H1 (cell line): ENCODE measurements around the gene CCDC183. TPM values are rescaled to one million over a fixed set of nuclear protein-coding genes. Genes with fewer than 3 reads are reported as not detected.
A peak's percentile ranks its signal among the peaks of the same experiment; 100 is the strongest.

Experiments used
- CTCF ChIA-PET: fragments of 300-600 bp; sonication (Branson Sonifier 250); formaldehyde crosslinking; loops from one replicate; lab custom pipeline; 2021; ENCODE audit not compliant: partially characterized antibody; lab: Charles Lee
- POLR2A ChIA-PET: fragments of 300-600 bp; sonication (Branson Sonifier 250); formaldehyde crosslinking; loops from one replicate; lab custom pipeline; 2021; ENCODE audit warnings: inconsistent platforms; ENCODE audit not compliant: partially characterized antibody; lab: Charles Lee
- DNase-seq, 2 experiments: peaks; one replicate each; pipeline versions ENCODE4 v3.0.0 to v3.0.0-alpha.2; 2010 to 2022; ENCODE audit warnings: low spot score in 2 of 2, low read depth in 1 of 2, mixed read lengths in 1 of 2
- FAIRE-seq: peaks from 2 replicates; lab custom pipeline; 2011; peaks lifted over from hg19 to GRCh38; lab: Jason Lieb, UNC
- H2AFZ ChIP-seq: 2 replicates; pipeline ENCODE4 v1.8.1; 2012; ENCODE audit warnings: low read length, inconsistent platforms
- H2AK5ac ChIP-seq: 2 replicates; pipeline ENCODE4 v1.6.1; 2013; ENCODE audit warnings: low read depth, low read length
- H2BK120ac ChIP-seq: replicated peaks from 2 replicates; pipeline ENCODE3; 2013; ENCODE audit warnings: low read depth, low read length, inconsistent platforms
- H2BK12ac ChIP-seq: 2 replicates; pipeline ENCODE4 v1.6.1; 2013; ENCODE audit warnings: low read depth, low read length
- H2BK15ac ChIP-seq: 2 replicates; pipeline ENCODE4 v1.6.1; 2013; ENCODE audit warnings: low read length
- H2BK20ac ChIP-seq: 2 replicates; pipeline ENCODE4 v1.6.1; 2013; ENCODE audit warnings: low read length
- H2BK5ac ChIP-seq: 2 replicates; pipeline ENCODE4 v1.6.1; 2013; ENCODE audit warnings: low read depth, low read length
- H3K14ac ChIP-seq: 2 replicates; pipeline ENCODE4 v1.6.1; 2013; ENCODE audit warnings: inconsistent platforms; ENCODE audit not compliant: insufficient read length
- H3K18ac ChIP-seq: 2 replicates; pipeline ENCODE4 v1.6.1; 2013; ENCODE audit warnings: low read length; ENCODE audit errors: extremely low read depth
- H3K23ac ChIP-seq: 2 replicates; pipeline ENCODE4 v1.6.1; 2013; ENCODE audit warnings: inconsistent platforms; ENCODE audit not compliant: insufficient read length
- H3K23me2 ChIP-seq: 2 replicates; pipeline ENCODE4 v1.6.1; 2013; ENCODE audit warnings: low read depth, low read length
- H3K27ac ChIP-seq: 2 replicates; pipeline ENCODE4 v1.6.1; 2011; ENCODE audit warnings: low read depth, low read length, inconsistent platforms
- H3K27me3 ChIP-seq, 4 experiments: replicated peaks in 1 of 4; 1 replicate in 1 of 4; 2 replicates in 3 of 4; pipeline versions ENCODE4 v1.6.1 to v1.8.1; 2011 to 2013; ENCODE audit warnings: low read length in 3 of 4, mild to moderate bottlenecking in 3 of 4, inconsistent platforms in 2 of 4, mixed read lengths in 2 of 4, moderate library complexity in 1 of 4; ENCODE audit not compliant: control insufficient read depth in 3 of 4, insufficient read depth in 3 of 4; ENCODE audit errors: extremely low read depth in 1 of 4
- H3K36me3 ChIP-seq, 4 experiments: 2 replicates each; pipeline versions ENCODE4 v1.6.1 to v1.8.1; 2011 to 2013; ENCODE audit warnings: mild to moderate bottlenecking in 4 of 4, low read length in 3 of 4, moderate library complexity in 2 of 4, control low read depth in 1 of 4, inconsistent platforms in 1 of 4; ENCODE audit not compliant: insufficient read depth in 4 of 4, control insufficient read depth in 2 of 4
- H3K4ac ChIP-seq: replicated peaks from 2 replicates; pipeline ENCODE3; 2013; ENCODE audit warnings: low read length, low read depth, mixed read lengths, inconsistent platforms; ENCODE audit not compliant: insufficient read length
- H3K4me1 ChIP-seq, 4 experiments: replicated peaks in 1 of 4; 1 replicate in 1 of 4; 2 replicates in 3 of 4; pipeline versions ENCODE4 v1.6.1 to v1.8.1; 2011 to 2013; ENCODE audit warnings: low read length in 3 of 4, inconsistent platforms in 2 of 4, mixed read lengths in 1 of 4; ENCODE audit not compliant: insufficient read depth in 4 of 4, control insufficient read depth in 3 of 4
- H3K4me2 ChIP-seq, 2 experiments: 2 replicates each; pipeline versions ENCODE4 v1.6.1 to v1.8.1; 2011 to 2013; ENCODE audit warnings: low read depth in 2 of 2, low read length in 2 of 2, control low read depth in 1 of 2, inconsistent platforms in 1 of 2, mild to moderate bottlenecking in 1 of 2; ENCODE audit not compliant: insufficient read depth in 1 of 2
- H3K4me3 ChIP-seq, 4 experiments: fragments of 200-600, 300-600 bp in 1 of 4; sonication (generic), shearing (Covaris generic), sonication (Bioruptor Twin) in 1 of 4; 2 replicates each; pipeline versions ENCODE4 v1.5.1 to v1.8.1; 2011 to 2016; ENCODE audit warnings: low read length in 4 of 4, low read depth in 3 of 4, control low read depth in 2 of 4, inconsistent platforms in 2 of 4, mild to moderate bottlenecking in 2 of 4, mixed read lengths in 1 of 4, moderate library complexity in 1 of 4; ENCODE audit not compliant: insufficient read depth in 2 of 4; ENCODE audit errors: extremely low read depth in 1 of 4
- H3K56ac ChIP-seq: replicated peaks from 2 replicates; pipeline ENCODE3; 2013; ENCODE audit warnings: low read depth, mild to moderate bottlenecking, mixed read lengths, low read length, inconsistent platforms; ENCODE audit not compliant: insufficient read length
- H3K79me1 ChIP-seq: 2 replicates; pipeline ENCODE4 v1.6.1; 2013; ENCODE audit warnings: low read depth, low read length, control low read depth
- H3K79me2 ChIP-seq, 2 experiments: 2 replicates each; pipeline versions ENCODE4 v1.6.1 to v1.8.1; 2012 to 2013; ENCODE audit warnings: low read length in 2 of 2, mild to moderate bottlenecking in 2 of 2, inconsistent platforms in 1 of 2; ENCODE audit not compliant: insufficient read depth in 2 of 2, control insufficient read depth in 1 of 2
- H3K9ac ChIP-seq, 4 experiments: replicated peaks in 1 of 4; 1 replicate in 1 of 4; 2 replicates in 3 of 4; pipeline versions ENCODE4 v1.6.1 to v1.8.1; 2011 to 2013; ENCODE audit warnings: low read depth in 3 of 4, low read length in 3 of 4, control low read depth in 2 of 4, mild to moderate bottlenecking in 2 of 4, moderate library complexity in 2 of 4, inconsistent platforms in 1 of 4; ENCODE audit errors: extremely low read depth in 1 of 4
- H3K9me3 ChIP-seq, 2 experiments: 2 replicates each; pipeline versions ENCODE4 v1.6.1 to v1.8.1; 2012 to 2013; ENCODE audit warnings: mild to moderate bottlenecking in 2 of 2, moderate library complexity in 2 of 2, control low read depth in 1 of 2, inconsistent platforms in 1 of 2, low read depth in 1 of 2, low read length in 1 of 2, mixed read lengths in 1 of 2; ENCODE audit not compliant: insufficient read depth in 2 of 2
- H4K20me1 ChIP-seq, 2 experiments: replicated peaks in 1 of 2; 2 replicates each; pipeline versions ENCODE3 to v1.8.1; 2011 to 2013; ENCODE audit warnings: inconsistent platforms in 2 of 2, low read length in 2 of 2, mild to moderate bottlenecking in 1 of 2; ENCODE audit not compliant: insufficient read depth in 2 of 2, control insufficient read depth in 1 of 2
- H4K5ac ChIP-seq: 2 replicates; pipeline ENCODE4 v1.6.1; 2013; ENCODE audit warnings: low read length, low read depth, mixed read lengths, inconsistent platforms; ENCODE audit not compliant: insufficient read length
- H4K8ac ChIP-seq: 2 replicates; pipeline ENCODE4 v1.8.0; 2013; ENCODE audit warnings: mild to moderate bottlenecking, moderate library complexity, low read length, inconsistent platforms; ENCODE audit not compliant: insufficient read depth; ENCODE audit errors: extremely low read depth
- H4K91ac ChIP-seq: replicated peaks from 2 replicates; pipeline ENCODE3; 2013; ENCODE audit warnings: low read length, mixed read lengths, inconsistent platforms; ENCODE audit not compliant: insufficient read length
- E2F6 ChIP-seq: IDR thresholded peaks from 2 replicates; pipeline ENCODE4 v1.6.1; 2012; ENCODE audit warnings: inconsistent platforms
- EGR1 ChIP-seq: IDR thresholded peaks from 2 replicates; pipeline ENCODE4 v1.6.1; 2011; ENCODE audit warnings: low read depth, low read length, borderline replicate concordance
- PHF8 ChIP-seq: fragments of 200-600 bp; sonication (generic); conservative IDR thresholded peaks from 2 replicates; pipeline ENCODE4 v1.7.1; 2012; ENCODE audit warnings: low read depth, mild to moderate bottlenecking, inconsistent platforms, low read length, moderate library complexity
- RBBP5 ChIP-seq: IDR thresholded peaks from 2 replicates; pipeline ENCODE4 v1.7.1; 2012; ENCODE audit warnings: low read depth, mild to moderate bottlenecking, inconsistent platforms, low read length, moderate library complexity, borderline replicate concordance
- SAP30 ChIP-seq: fragments of 300-600 bp; sonication (generic); IDR thresholded peaks from 2 replicates; pipeline ENCODE4 v1.7.1; 2012; ENCODE audit warnings: low read length, moderate library complexity, mild to moderate bottlenecking, inconsistent platforms; ENCODE audit not compliant: insufficient read depth, insufficient replicate concordance
- TAF1 ChIP-seq: IDR thresholded peaks from 2 replicates; pipeline ENCODE4 v1.6.1; 2011; ENCODE audit warnings: mild to moderate bottlenecking, low read depth, low read length
- WGBS, 2 experiments: shearing (Covaris generic) in 1 of 2; methylation state at CpG; one replicate each; pipeline versions ENCODE4 v1.1.6 to v1.1.7; 2013 to 2015; ENCODE audit warnings: low lambda C conversion rate in 2 of 2, mixed read lengths in 2 of 2, inconsistent platforms in 1 of 2, low coverage in 1 of 2, missing lambda C conversion rate in 1 of 2; ENCODE audit not compliant: insufficient replicate concordance in 2 of 2, insufficient coverage in 1 of 2, insufficient read length in 1 of 2; ENCODE audit errors: extremely low coverage in 1 of 2, missing lambda C conversion rate in 1 of 2; 5-methylcytosine and 5-hydroxymethylcytosine counted together
- polyA plus RNA-seq, 7 experiments: library from polyadenylated mRNA; depleted of rRNA in 3 of 7; stranded (reverse) in 5 of 7; unstranded in 2 of 7; fragments of >200 nt in 5 of 7; fragments of 200-250 nt in 2 of 7; gene quantifications; 1 replicate in 5 of 7; 2 replicates in 1 of 7; 4 replicates in 1 of 7; pipeline versions ENCODE4 v1.2.1 to v1.2.3, GENCODE V29; 2011 to 2013; ENCODE audit warnings: missing spikeins in 2 of 7, mixed read lengths in 2 of 7
- total RNA-seq: library from RNA; stranded (reverse); fragmentation: NEBNext Ultra II Directional; extraction: Animal tissue kit (Norgen Biotek cat#: 25700); gene quantifications from 2 replicates; pipeline ENCODE4 v1.2.1, GENCODE V29; 2021

CCDC183 gene
- total and polyA plus RNA-seq, 2 of the 8 experiments (the other 6 are each of a cell fraction or from before 2014, with no cell fraction given), result 0.51 to 1.6 TPM

- Histone ChIP-seq H3K56ac (peak overlapping the region; percentile 82), H3K79me2 (peaks cover 5 to 41% of the 10 kb centered on the region in 2 experiments), H3K9ac (peak overlapping the region; percentile 78 to 92 (median 88)), H2AFZ (no peak overlapping the region), H2BK120ac (no peak overlapping the region), H3K36me3 (peaks cover 2 to 16% (median 7%) of the 10 kb centered on the region in 4 experiments; a peak in 6 of 8 replicates), H3K79me1 (peaks cover 4% of the 10 kb centered on the region), H4K5ac (peak overlapping the region; percentile 79), H4K8ac (peak overlapping the region; percentile 83), H2BK5ac (no peak overlapping the region), H3K4me3 (peak overlapping the region; percentile 88 to 100 (median 94)), H3K23me2 (peaks cover 9% of the 10 kb centered on the region; the same call in 1 of the 2 replicates), H3K9me3 (no peaks in the 10 kb centered on the region), H4K20me1 (peaks cover 7 to 17% of the 10 kb centered on the region in 2 experiments), H3K14ac (no peak overlapping the region), H2BK15ac (no peak overlapping the region), H2BK12ac (no peak overlapping the region), H3K4me2 (peak overlapping the region; percentile 68 to 84), H3K23ac (no peak overlapping the region), H3K4me1 (peaks cover 0 to 10% (median 7%) of the 10 kb centered on the region in 4 experiments; a peak in 6 of 7 replicates), H2AK5ac (no peak overlapping the region), H2BK20ac (no peak overlapping the region), H3K4ac (no peak overlapping the region), H3K27ac (peak overlapping the region; percentile 86; the same call in 1 of the 2 replicates), H4K91ac (no peak overlapping the region), H3K27me3 (peaks cover 0 to 16% (median 6%) of the 10 kb centered on the region in 4 experiments; a peak in 2 of 7 replicates), H3K18ac (peak overlapping the region; percentile 78; the same call in 1 of the 2 replicates)
- no peak for TF ChIP-seq EGR1
- TF ChIP-seq E2F6, result 0 out of 2 replicates have a peak, but pooled peaks have one; percentile 11
- TF ChIP-seq PHF8, result peak; percentile 54
- 0 out of 2 replicates have a peak, but pooled peaks have one; percentile 53 for TF ChIP-seq RBBP5
- TF ChIP-seq TAF1, result 0 out of 2 replicates have a peak, but pooled peaks have one; percentile 48
- TF ChIP-seq SAP30, result no peak
- ChIA-PET CTCF (interaction anchor here (0.9 to 3.3 kb wide), 6 partner anchors 12 to 238 kb away, joined by 3 to 16 read pairs (median 4); no protein-coding TSS in a partner anchor), POLR2A (interaction anchor here (0.8 to 7.8 kb wide), 14 partner anchors 8 to 266 kb away, joined by 3 to 96 read pairs (median 4); partner anchors contain the start of gene AJM1)
- no peak for FAIRE-seq
- WGBS, 2 experiments, result 1% methylated on average over 68 of the region's 93 CpGs; no CpG with 5 or more reads in 1 of the 2 experiments
- DNase-seq, result peak in 1 of 2 experiments; percentile 64
Measured at GRCh38 chr9:136808075-136808805, 12.1 kb downstream of the CCDC183 start.
